HUES48 (cell line): Measurements from ENCODE around the gene C4orf17.
"Not testable (repeated sequence)": the region's sequence is repeated elsewhere in the genome, so short reads cannot be mapped to it uniquely, and the experiment has no call there.

Experiments
- H3K27ac ChIP-seq: one replicate; pipeline ENCODE4 v1.7.0; 2013; ENCODE audit warnings: low read depth, low read length, inconsistent platforms
- H3K27me3 ChIP-seq: 2 replicates; pipeline ENCODE4 v1.6.1; 2013; ENCODE audit warnings: mild to moderate bottlenecking, low read length; ENCODE audit not compliant: control insufficient read depth, insufficient read depth
- H3K36me3 ChIP-seq: 2 replicates; pipeline ENCODE4 v1.6.1; 2013; ENCODE audit warnings: low read length; ENCODE audit not compliant: control insufficient read depth, insufficient read depth
- H3K4me1 ChIP-seq: 2 replicates; pipeline ENCODE4 v1.6.1; 2013; ENCODE audit warnings: mild to moderate bottlenecking, low read length; ENCODE audit not compliant: control insufficient read depth, insufficient read depth
- H3K4me3 ChIP-seq: 2 replicates; pipeline ENCODE4 v1.5.1; 2013; ENCODE audit warnings: mild to moderate bottlenecking, low read depth, low read length
- H3K9ac ChIP-seq: 2 replicates; pipeline ENCODE4 v1.6.1; 2013; ENCODE audit warnings: mild to moderate bottlenecking, low read depth, low read length, moderate library complexity
- H3K9me3 ChIP-seq: 2 replicates; pipeline ENCODE4 v1.6.1; 2013; ENCODE audit warnings: low read length; ENCODE audit not compliant: control insufficient read depth, insufficient read depth

C4orf17 gene

GRCh38 chr4:99486648-99487047 lies 24.2 kb upstream of the C4orf17 start:
- not testable (repeated sequence) for H3K4me3 ChIP-seq, H3K9ac ChIP-seq, H3K27me3 ChIP-seq, H3K36me3 ChIP-seq, H3K27ac ChIP-seq, H3K4me1 ChIP-seq
- peaks cover 42% of the 10 kb centered on the region for H3K9me3 ChIP-seq

GRCh38 chr4:99490286-99490685 lies 20.5 kb upstream of the C4orf17 start:
- no peaks in the 10 kb centered on the region for H3K27me3 ChIP-seq
- no peaks in the 10 kb centered on the region for H3K36me3 ChIP-seq
- no peaks in the 10 kb centered on the region for H3K4me1 ChIP-seq
- H3K27ac ChIP-seq = no peak overlapping the region
- no peak overlapping the region for H3K9ac ChIP-seq
- H3K9me3 ChIP-seq = peaks cover 30% of the 10 kb centered on the region
- no peak overlapping the region for H3K4me3 ChIP-seq

GRCh38 chr4:99504804-99505502 lies 5.9 kb upstream of the C4orf17 start:
- Histone ChIP-seq H3K4me1 (no peaks in the 10 kb centered on the region), H3K27me3 (no peaks in the 10 kb centered on the region), H3K4me3 (no peak overlapping the region), H3K27ac (no peak overlapping the region), H3K36me3 (no peaks in the 10 kb centered on the region), H3K9ac (no peak overlapping the region), H3K9me3 (no peaks in the 10 kb centered on the region)

- Histone ChIP-seq H3K9me3 (no peaks in the 10 kb centered on the region), H3K4me3 (no peak overlapping the region), H3K4me1 (no peaks in the 10 kb centered on the region), H3K27me3 (no peaks in the 10 kb centered on the region), H3K36me3 (no peaks in the 10 kb centered on the region), H3K27ac (no peak overlapping the region), H3K9ac (no peak overlapping the region)
These were observed 4.0 kb upstream of the C4orf17 start for GRCh38 chr4:99506781-99507180.

- Histone ChIP-seq H3K4me3 (no peak overlapping the region), H3K27me3 (no peaks in the 10 kb centered on the region), H3K9me3 (no peaks in the 10 kb centered on the region), H3K27ac (no peak overlapping the region), H3K4me1 (no peaks in the 10 kb centered on the region), H3K36me3 (no peaks in the 10 kb centered on the region), H3K9ac (no peak overlapping the region)
These were observed 3.5 kb upstream of the C4orf17 start for GRCh38 chr4:99507349-99507748.

GRCh38 chr4:99507762-99508161 lies 3.1 kb upstream of the C4orf17 start:
- Histone ChIP-seq H3K36me3 (no peaks in the 10 kb centered on the region), H3K9ac (no peak overlapping the region), H3K9me3 (no peaks in the 10 kb centered on the region), H3K27me3 (no peaks in the 10 kb centered on the region), H3K4me3 (no peak overlapping the region), H3K4me1 (no peaks in the 10 kb centered on the region), H3K27ac (no peak overlapping the region)

- Histone ChIP-seq H3K36me3 (no peaks in the 10 kb centered on the region), H3K27me3 (no peaks in the 10 kb centered on the region), H3K27ac (no peak overlapping the region), H3K9me3 (no peaks in the 10 kb centered on the region), H3K4me1 (no peaks in the 10 kb centered on the region), H3K9ac (no peak overlapping the region), H3K4me3 (no peak overlapping the region)
These were observed 7.9 kb downstream of the C4orf17 start for GRCh38 chr4:99518601-99519295.

GRCh38 chr4:99529228-99529627 lies 18.4 kb downstream of the C4orf17 start:
- Histone ChIP-seq H3K4me3 (no peak overlapping the region), H3K9ac (no peak overlapping the region), H3K36me3 (no peaks in the 10 kb centered on the region), H3K27me3 (no peaks in the 10 kb centered on the region), H3K9me3 (no peaks in the 10 kb centered on the region), H3K4me1 (no peaks in the 10 kb centered on the region), H3K27ac (no peak overlapping the region)

GRCh38 chr4:99529956-99530355 lies 19.1 kb downstream of the C4orf17 start:
- H3K27me3 ChIP-seq = no peaks in the 10 kb centered on the region
- no peaks in the 10 kb centered on the region for H3K4me1 ChIP-seq
- no peaks in the 10 kb centered on the region for H3K36me3 ChIP-seq
- H3K27ac ChIP-seq = no peak overlapping the region
- H3K4me3 ChIP-seq = no peak overlapping the region
- no peak overlapping the region for H3K9ac ChIP-seq
- H3K9me3 ChIP-seq = no peaks in the 10 kb centered on the region

- not testable (repeated sequence) for H3K27me3 ChIP-seq, H3K36me3 ChIP-seq, H3K4me3 ChIP-seq, H3K27ac ChIP-seq, H3K9ac ChIP-seq, H3K9me3 ChIP-seq, H3K4me1 ChIP-seq
These were observed 23.9 kb downstream of the C4orf17 start for GRCh38 chr4:99534699-99535098.

GRCh38 chr4:99536271-99536670 lies 25.4 kb downstream of the C4orf17 start:
- H3K27me3 ChIP-seq = no peaks in the 10 kb centered on the region
- peak overlapping the region; percentile 56 for H3K27ac ChIP-seq
- H3K4me3 ChIP-seq = no peak overlapping the region
- peaks cover 6% of the 10 kb centered on the region for H3K4me1 ChIP-seq
- no peak overlapping the region for H3K9ac ChIP-seq
- no peaks in the 10 kb centered on the region for H3K36me3 ChIP-seq
- no peaks in the 10 kb centered on the region for H3K9me3 ChIP-seq
